Measurements from ENCODE around the gene HAPLN3.

The HAPLN3 gene

GRCh38 chr15:88848203-88848602, 47.1 kb downstream of the HAPLN3 start:
- Histone ChIP-seq H3K9me3 (replicated peaks; ENCODE audit: low read length) (no peaks in the 10 kb centered on the region), H3K36me3 (ENCODE audit: insufficient read depth, low read length) (no peaks in the 10 kb centered on the region), H3K27me3 (ENCODE audit: control insufficient read depth, insufficient read depth, low read length) (peaks cover 5% of the 10 kb centered on the region), H3K4me2 (ENCODE audit: low read length) (no peak overlapping the region), H3K4me1 (ENCODE audit: control insufficient read depth, insufficient read depth, low read length) (no peaks in the 10 kb centered on the region), H3K4me3 (ENCODE audit: low read length) (no peak overlapping the region), H3K9ac (ENCODE audit: low read depth, low read length) (no peak overlapping the region)

GRCh38 chr15:88847144-88847543, 48.2 kb downstream of the HAPLN3 start:
- no peak overlapping the region for H3K4me3 ChIP-seq (ENCODE audit: low read length)
- H3K27me3 ChIP-seq (ENCODE audit: control insufficient read depth, insufficient read depth, low read length): peaks cover 5% of the 10 kb centered on the region
- H3K9ac ChIP-seq (ENCODE audit: low read depth, low read length): no peak overlapping the region
- H3K36me3 ChIP-seq (ENCODE audit: insufficient read depth, low read length): no peaks in the 10 kb centered on the region
- H3K4me1 ChIP-seq (ENCODE audit: control insufficient read depth, insufficient read depth, low read length): no peaks in the 10 kb centered on the region
- H3K9me3 ChIP-seq (replicated peaks; ENCODE audit: low read length): no peaks in the 10 kb centered on the region
- H3K4me2 ChIP-seq (ENCODE audit: low read length): no peak overlapping the region

- Histone ChIP-seq H3K27me3 (ENCODE audit: control insufficient read depth, insufficient read depth, low read length) (peaks cover 5% of the 10 kb centered on the region), H3K36me3 (ENCODE audit: insufficient read depth, low read length) (no peaks in the 10 kb centered on the region), H3K4me2 (ENCODE audit: low read length) (no peak overlapping the region), H3K4me3 (ENCODE audit: low read length) (no peak overlapping the region), H3K9ac (ENCODE audit: low read depth, low read length) (no peak overlapping the region), H3K4me1 (ENCODE audit: control insufficient read depth, insufficient read depth, low read length) (no peaks in the 10 kb centered on the region), H3K9me3 (replicated peaks; ENCODE audit: low read length) (no peaks in the 10 kb centered on the region)
These were observed 49.7 kb downstream of the HAPLN3 start for GRCh38 chr15:88845616-88846015.

GRCh38 chr15:88844749-88845386, 50.5 kb downstream of the HAPLN3 start:
- Histone ChIP-seq H3K4me1 (ENCODE audit: control insufficient read depth, insufficient read depth, low read length) (no peaks in the 10 kb centered on the region), H3K4me2 (ENCODE audit: low read length) (no peak overlapping the region), H3K4me3 (ENCODE audit: low read length) (no peak overlapping the region), H3K36me3 (ENCODE audit: insufficient read depth, low read length) (no peaks in the 10 kb centered on the region), H3K9me3 (replicated peaks; ENCODE audit: low read length) (no peaks in the 10 kb centered on the region), H3K27me3 (ENCODE audit: control insufficient read depth, insufficient read depth, low read length) (peaks cover 5% of the 10 kb centered on the region), H3K9ac (ENCODE audit: low read depth, low read length) (no peak overlapping the region)

- no peak overlapping the region for H3K9ac ChIP-seq (ENCODE audit: low read depth, low read length)
- H3K36me3 ChIP-seq (ENCODE audit: insufficient read depth, low read length): no peaks in the 10 kb centered on the region
- H3K4me3 ChIP-seq (ENCODE audit: low read length): no peak overlapping the region
- peaks cover 2% of the 10 kb centered on the region for H3K27me3 ChIP-seq (ENCODE audit: control insufficient read depth, insufficient read depth, low read length)
- no peaks in the 10 kb centered on the region for H3K4me1 ChIP-seq (ENCODE audit: control insufficient read depth, insufficient read depth, low read length)
- H3K9me3 ChIP-seq (replicated peaks; ENCODE audit: low read length): no peaks in the 10 kb centered on the region
- no peak overlapping the region for H3K4me2 ChIP-seq (ENCODE audit: low read length)
These were observed 52.0 kb downstream of the HAPLN3 start for GRCh38 chr15:88843334-88843733.

- no peaks in the 10 kb centered on the region for H3K36me3 ChIP-seq (ENCODE audit: insufficient read depth, low read length)
- no peaks in the 10 kb centered on the region for H3K9me3 ChIP-seq (replicated peaks; ENCODE audit: low read length)
- H3K4me2 ChIP-seq (ENCODE audit: low read length): no peak overlapping the region
- H3K4me3 ChIP-seq (ENCODE audit: low read length): no peak overlapping the region
- peaks cover 2% of the 10 kb centered on the region for H3K27me3 ChIP-seq (ENCODE audit: control insufficient read depth, insufficient read depth, low read length)
- H3K4me1 ChIP-seq (ENCODE audit: control insufficient read depth, insufficient read depth, low read length): no peaks in the 10 kb centered on the region
- H3K9ac ChIP-seq (ENCODE audit: low read depth, low read length): no peak overlapping the region
These were observed 53.2 kb downstream of the HAPLN3 start for GRCh38 chr15:88842156-88842555.

- Histone ChIP-seq H3K4me2 (ENCODE audit: low read length) (no peak overlapping the region), H3K27me3 (ENCODE audit: control insufficient read depth, insufficient read depth, low read length) (peaks cover 2% of the 10 kb centered on the region), H3K9me3 (replicated peaks; ENCODE audit: low read length) (no peaks in the 10 kb centered on the region), H3K9ac (ENCODE audit: low read depth, low read length) (no peak overlapping the region), H3K4me1 (ENCODE audit: control insufficient read depth, insufficient read depth, low read length) (peaks cover under 1% of the 10 kb centered on the region), H3K4me3 (ENCODE audit: low read length) (no peak overlapping the region), H3K36me3 (ENCODE audit: insufficient read depth, low read length) (no peaks in the 10 kb centered on the region)
These were observed 54.1 kb downstream of the HAPLN3 start for GRCh38 chr15:88841236-88841635.

- H3K9me3 ChIP-seq (replicated peaks; ENCODE audit: low read length): no peaks in the 10 kb centered on the region
- H3K36me3 ChIP-seq (ENCODE audit: insufficient read depth, low read length): no peaks in the 10 kb centered on the region
- peaks cover 5% of the 10 kb centered on the region for H3K4me1 ChIP-seq (ENCODE audit: control insufficient read depth, insufficient read depth, low read length)
- no peak overlapping the region for H3K4me2 ChIP-seq (ENCODE audit: low read length)
- no peak overlapping the region for H3K4me3 ChIP-seq (ENCODE audit: low read length)
- peaks cover 2% of the 10 kb centered on the region for H3K27me3 ChIP-seq (ENCODE audit: control insufficient read depth, insufficient read depth, low read length)
- H3K9ac ChIP-seq (ENCODE audit: low read depth, low read length): no peak overlapping the region
These were observed 55.4 kb downstream of the HAPLN3 start for GRCh38 chr15:88839961-88840360.

GRCh38 chr15:88839146-88839545, 56.2 kb downstream of the HAPLN3 start:
- peaks cover 6% of the 10 kb centered on the region for H3K4me1 ChIP-seq (ENCODE audit: control insufficient read depth, insufficient read depth, low read length)
- no peaks in the 10 kb centered on the region for H3K9me3 ChIP-seq (replicated peaks; ENCODE audit: low read length)
- no peaks in the 10 kb centered on the region for H3K27me3 ChIP-seq (ENCODE audit: control insufficient read depth, insufficient read depth, low read length)
- no peak overlapping the region for H3K9ac ChIP-seq (ENCODE audit: low read depth, low read length)
- H3K4me2 ChIP-seq (ENCODE audit: low read length): no peak overlapping the region
- no peaks in the 10 kb centered on the region for H3K36me3 ChIP-seq (ENCODE audit: insufficient read depth, low read length)
- H3K4me3 ChIP-seq (ENCODE audit: low read length): no peak overlapping the region

GRCh38 chr15:88838667-88839066, 56.7 kb downstream of the HAPLN3 start:
- Histone ChIP-seq H3K36me3 (ENCODE audit: insufficient read depth, low read length) (no peaks in the 10 kb centered on the region), H3K4me2 (ENCODE audit: low read length) (no peak overlapping the region), H3K4me3 (ENCODE audit: low read length) (no peak overlapping the region), H3K9me3 (replicated peaks; ENCODE audit: low read length) (no peaks in the 10 kb centered on the region), H3K4me1 (ENCODE audit: control insufficient read depth, insufficient read depth, low read length) (peaks cover 11% of the 10 kb centered on the region), H3K27me3 (ENCODE audit: control insufficient read depth, insufficient read depth, low read length) (no peaks in the 10 kb centered on the region), H3K9ac (ENCODE audit: low read depth, low read length) (no peak overlapping the region)

GRCh38 chr15:88835646-88836045, 59.7 kb downstream of the HAPLN3 start:
- Histone ChIP-seq H3K9ac (ENCODE audit: low read depth, low read length) (no peak overlapping the region), H3K4me1 (ENCODE audit: control insufficient read depth, insufficient read depth, low read length) (peaks cover 14% of the 10 kb centered on the region), H3K27me3 (ENCODE audit: control insufficient read depth, insufficient read depth, low read length) (no peaks in the 10 kb centered on the region), H3K9me3 (replicated peaks; ENCODE audit: low read length) (no peaks in the 10 kb centered on the region), H3K4me3 (ENCODE audit: low read length) (no peak overlapping the region), H3K36me3 (ENCODE audit: insufficient read depth, low read length) (no peaks in the 10 kb centered on the region), H3K4me2 (ENCODE audit: low read length) (no peak overlapping the region)

- H3K27me3 ChIP-seq (ENCODE audit: control insufficient read depth, insufficient read depth, low read length): no peaks in the 10 kb centered on the region
- no peak overlapping the region for H3K4me3 ChIP-seq (ENCODE audit: low read length)
- H3K9ac ChIP-seq (ENCODE audit: low read depth, low read length): no peak overlapping the region
- H3K4me1 ChIP-seq (ENCODE audit: control insufficient read depth, insufficient read depth, low read length): peaks cover 14% of the 10 kb centered on the region
- H3K4me2 ChIP-seq (ENCODE audit: low read length): no peak overlapping the region
- H3K9me3 ChIP-seq (replicated peaks; ENCODE audit: low read length): no peaks in the 10 kb centered on the region
- H3K36me3 ChIP-seq (ENCODE audit: insufficient read depth, low read length): no peaks in the 10 kb centered on the region
These were observed 60.2 kb downstream of the HAPLN3 start for GRCh38 chr15:88835119-88835518.
